Panc1 (cell line): ENCODE measurements around the gene MTNR1B.

ENCODE experiments used
- CTCF ChIP-seq: fragments of 450-650 bp; IDR thresholded peaks from 2 replicates; pipeline ENCODE4 v1.5.1; 2017; ENCODE audit warnings: mild to moderate bottlenecking
- POLR2AphosphoS5 ChIP-seq: IDR thresholded peaks from 2 replicates; pipeline ENCODE4 v1.6.1; 2012; ENCODE audit warnings: mild to moderate bottlenecking, low read depth, low read length, moderate library complexity
- TF ChIP-seq, protein P1 (sequence below), 2 experiments: IDR thresholded peaks; 2 replicates each; pipeline ENCODE4 v1.6.1; 2011 to 2012; ENCODE audit warnings: low read depth in 2 of 2, control low read depth in 1 of 2, low read length in 1 of 2, mild to moderate bottlenecking in 1 of 2, moderate library complexity in 1 of 2; ENCODE audit not compliant: insufficient read depth in 1 of 2

GRCh38 chr11:92964471-92964870, 5.0 kb upstream of the MTNR1B start:
- TF ChIP-seq CTCF (no peak), POLR2AphosphoS5 (no peak)
- TF ChIP-seq, protein P1, sequence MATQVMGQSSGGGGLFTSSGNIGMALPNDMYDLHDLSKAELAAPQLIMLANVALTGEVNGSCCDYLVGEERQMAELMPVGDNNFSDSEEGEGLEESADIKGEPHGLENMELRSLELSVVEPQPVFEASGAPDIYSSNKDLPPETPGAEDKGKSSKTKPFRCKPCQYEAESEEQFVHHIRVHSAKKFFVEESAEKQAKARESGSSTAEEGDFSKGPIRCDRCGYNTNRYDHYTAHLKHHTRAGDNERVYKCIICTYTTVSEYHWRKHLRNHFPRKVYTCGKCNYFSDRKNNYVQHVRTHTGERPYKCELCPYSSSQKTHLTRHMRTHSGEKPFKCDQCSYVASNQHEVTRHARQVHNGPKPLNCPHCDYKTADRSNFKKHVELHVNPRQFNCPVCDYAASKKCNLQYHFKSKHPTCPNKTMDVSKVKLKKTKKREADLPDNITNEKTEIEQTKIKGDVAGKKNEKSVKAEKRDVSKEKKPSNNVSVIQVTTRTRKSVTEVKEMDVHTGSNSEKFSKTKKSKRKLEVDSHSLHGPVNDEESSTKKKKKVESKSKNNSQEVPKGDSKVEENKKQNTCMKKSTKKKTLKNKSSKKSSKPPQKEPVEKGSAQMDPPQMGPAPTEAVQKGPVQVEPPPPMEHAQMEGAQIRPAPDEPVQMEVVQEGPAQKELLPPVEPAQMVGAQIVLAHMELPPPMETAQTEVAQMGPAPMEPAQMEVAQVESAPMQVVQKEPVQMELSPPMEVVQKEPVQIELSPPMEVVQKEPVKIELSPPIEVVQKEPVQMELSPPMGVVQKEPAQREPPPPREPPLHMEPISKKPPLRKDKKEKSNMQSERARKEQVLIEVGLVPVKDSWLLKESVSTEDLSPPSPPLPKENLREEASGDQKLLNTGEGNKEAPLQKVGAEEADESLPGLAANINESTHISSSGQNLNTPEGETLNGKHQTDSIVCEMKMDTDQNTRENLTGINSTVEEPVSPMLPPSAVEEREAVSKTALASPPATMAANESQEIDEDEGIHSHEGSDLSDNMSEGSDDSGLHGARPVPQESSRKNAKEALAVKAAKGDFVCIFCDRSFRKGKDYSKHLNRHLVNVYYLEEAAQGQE (IDR thresholded peaks at IDR 0.05; ENCODE audit: insufficient read depth in 1 of 2, low read depth in 2 of 2, low read length in 1 of 2), result no peak
